GM18868 (cell line): Measurements from ENCODE around the gene GOLIM4.

Source experiments
- ATAC-seq: cut with Tn5 transposase; IDR thresholded peaks from one replicate; pipeline ENCODE4 v1.9.1; 2021; ENCODE audit warnings: mild to moderate bottlenecking, moderate library complexity; ENCODE audit not compliant: unreplicated experiment

Gene GOLIM4

GRCh38 chr3:168100777-168101492 lies 5.2 kb upstream of the GOLIM4 start:
- no peak for ATAC-seq

GRCh38 chr3:168097381-168097780 lies 1.7 kb upstream of the GOLIM4 start:
- ATAC-seq: no peak

GRCh38 chr3:168096210-168096652 lies 507 bp upstream of the GOLIM4 start:
- peak; percentile 24 for ATAC-seq

GRCh38 chr3:168094877-168095610 lies 680 bp downstream of the GOLIM4 start:
- ATAC-seq: peak; percentile 32

- ATAC-seq: peak; percentile 45
Measured at GRCh38 chr3:168094580-168094876, 1.2 kb downstream of the GOLIM4 start.

- ATAC-seq: no peak
Measured at GRCh38 chr3:168093790-168094189, 1.9 kb downstream of the GOLIM4 start.

GRCh38 chr3:168093229-168093628 lies 2.5 kb downstream of the GOLIM4 start:
- no peak for ATAC-seq

- no peak for ATAC-seq
Measured at GRCh38 chr3:168091941-168092340, 3.8 kb downstream of the GOLIM4 start.

- no peak for ATAC-seq
Measured at GRCh38 chr3:168091302-168091858, 4.3 kb downstream of the GOLIM4 start.

GRCh38 chr3:168090306-168091085 lies 5.2 kb downstream of the GOLIM4 start:
- ATAC-seq: no peak

GRCh38 chr3:168089179-168089771 lies 6.4 kb downstream of the GOLIM4 start:
- no peak for ATAC-seq

GRCh38 chr3:168088106-168088720 lies 7.5 kb downstream of the GOLIM4 start:
- ATAC-seq: peak; percentile 61

- no peak for ATAC-seq
Measured at GRCh38 chr3:168087539-168087938, 8.2 kb downstream of the GOLIM4 start.

GRCh38 chr3:168086541-168087260 lies 9.0 kb downstream of the GOLIM4 start:
- no peak for ATAC-seq

- ATAC-seq: peak; percentile 68
Measured at GRCh38 chr3:168085491-168086119, 10.1 kb downstream of the GOLIM4 start.

GRCh38 chr3:168083906-168084305 lies 11.8 kb downstream of the GOLIM4 start:
- no peak for ATAC-seq

- no peak for ATAC-seq
Measured at GRCh38 chr3:168081856-168082255, 13.9 kb downstream of the GOLIM4 start.

GRCh38 chr3:168081171-168081771 lies 14.5 kb downstream of the GOLIM4 start:
- no peak for ATAC-seq
